ENCODE results near the gene ACAP2.

Gene ACAP2

DNA sequence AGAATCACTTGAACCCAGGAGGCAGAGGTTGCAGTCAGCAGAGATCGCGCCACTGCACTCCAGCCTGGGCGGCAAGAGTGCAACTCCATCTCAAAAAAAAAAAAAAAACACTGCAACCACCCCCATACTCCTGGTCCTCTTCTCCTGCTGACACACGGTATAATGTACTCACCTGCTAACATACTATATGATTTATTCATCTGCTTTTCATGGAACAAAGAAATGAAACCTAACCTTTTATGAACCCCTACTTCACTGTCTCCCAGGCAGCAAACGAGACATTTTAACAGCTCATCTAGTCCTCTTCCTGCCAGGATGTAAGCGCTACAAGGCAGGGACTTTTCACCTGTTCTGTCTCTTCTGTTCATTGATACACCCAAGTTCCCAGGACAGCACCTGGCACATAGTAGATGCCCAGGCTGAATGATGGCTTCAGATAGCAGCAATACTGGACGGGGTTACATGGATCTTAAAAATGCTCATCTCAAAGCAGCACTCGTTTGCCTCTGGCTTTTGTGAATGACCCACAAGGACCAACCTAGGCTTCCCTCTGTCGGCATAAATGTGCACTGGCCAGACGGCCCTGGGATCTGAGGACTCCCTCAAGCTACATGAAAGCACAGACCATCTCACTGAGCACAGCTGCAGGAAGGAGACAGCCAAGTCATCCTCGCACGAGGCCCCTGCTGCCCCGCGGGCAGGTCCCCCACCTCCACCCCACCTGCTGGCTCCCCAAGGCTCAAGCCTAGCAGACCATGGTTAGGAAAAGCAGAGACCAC lies 192.2 kb downstream of the ACAP2 start:
- peaks cover 5 to 39% of the 10 kb centered on the region in 2 donors for H3K36me3 Mint-ChIP-seq
- H3K27ac Mint-ChIP-seq = peak overlapping the region; percentile 53
- H3K4me1 Mint-ChIP-seq = peaks cover 19 to 31% of the 10 kb centered on the region in 2 donors
- peaks cover 0 to 4% of the 10 kb centered on the region in 2 donors for H3K9me3 Mint-ChIP-seq
- no peak for DNase-seq
- ATAC-seq (replicated peaks) = peak; percentile 68
- no peaks in the 10 kb centered on the region for H3K27me3 Mint-ChIP-seq
- H3K4me3 Mint-ChIP-seq = no peak overlapping the region

DNA sequence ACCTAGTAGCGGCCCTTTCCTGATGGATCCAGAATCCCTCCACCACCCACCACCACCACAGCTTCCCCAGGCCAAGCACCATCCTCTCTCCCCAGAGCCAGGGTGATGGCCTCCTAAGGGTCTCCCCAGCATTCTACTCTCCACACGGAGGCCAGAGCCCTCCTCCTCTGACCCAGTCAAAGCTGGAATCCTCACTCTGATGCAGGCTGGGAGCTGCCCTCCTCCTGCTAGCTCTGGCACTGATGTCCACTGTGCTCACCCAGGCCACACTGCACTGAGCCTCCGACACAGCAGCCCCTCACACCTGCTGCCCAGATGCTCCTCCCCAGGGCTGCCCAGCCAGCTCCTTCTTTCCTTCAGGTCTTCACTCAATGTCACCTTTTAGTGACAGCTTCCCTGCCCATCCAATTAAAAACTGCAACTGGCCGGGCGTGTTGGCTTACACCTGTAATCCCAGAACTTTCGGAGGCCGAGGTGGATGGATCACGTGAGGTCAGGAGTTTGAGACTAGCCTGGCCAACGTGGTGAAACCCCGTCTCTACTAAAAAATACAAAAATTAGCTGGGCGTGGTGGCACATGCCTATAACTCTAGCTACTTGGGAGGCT lies 192.9 kb downstream of the ACAP2 start:
- DNase-seq = no peak
- H3K4me3 Mint-ChIP-seq = no peak overlapping the region

DNA sequence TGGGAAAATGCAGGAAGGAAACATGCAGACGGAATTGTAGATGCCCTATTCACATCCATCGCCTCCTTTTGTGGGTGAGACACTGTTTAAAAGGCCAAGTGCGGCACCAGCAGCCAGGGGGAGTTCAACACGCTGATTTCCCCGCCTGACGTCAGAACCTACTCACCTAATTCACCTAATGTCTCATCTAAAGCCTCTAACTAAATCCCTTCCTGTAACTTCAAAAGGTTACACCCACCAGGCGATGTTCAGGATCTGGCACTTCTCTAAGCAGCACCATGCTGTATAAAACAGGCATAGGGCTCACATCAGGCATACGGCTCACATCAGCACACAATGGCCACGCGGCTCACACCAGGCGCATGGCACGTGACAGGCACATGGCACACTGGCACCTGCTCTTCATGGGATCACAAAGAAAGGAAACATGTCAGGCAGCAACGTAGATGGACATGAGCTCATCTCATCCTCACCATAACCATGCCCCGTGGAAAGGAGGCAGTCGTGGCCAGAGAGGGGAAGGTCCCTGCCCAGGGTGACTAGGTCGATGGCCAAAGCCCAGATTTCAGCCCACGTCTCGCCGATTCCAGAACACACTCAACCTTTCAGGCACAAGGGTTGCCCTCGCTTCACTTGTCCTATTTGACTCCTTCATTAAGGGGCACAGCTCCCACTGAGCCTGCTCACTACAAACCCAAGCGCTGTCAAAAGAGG lies 193.6 kb downstream of the ACAP2 start:
- no peak overlapping the region for H3K4me3 Mint-ChIP-seq
- no peak overlapping the region for H3K27ac Mint-ChIP-seq
- peaks cover 8 to 36% of the 10 kb centered on the region in 2 donors for H3K36me3 Mint-ChIP-seq
- no peaks in the 10 kb centered on the region for H3K27me3 Mint-ChIP-seq
- ATAC-seq (replicated peaks) (no peak), DNase-seq (no peak)
- H3K9me3 Mint-ChIP-seq = peaks cover 0 to 4% of the 10 kb centered on the region in 2 donors
- peaks cover 19 to 31% of the 10 kb centered on the region in 2 donors for H3K4me1 Mint-ChIP-seq

More for the DNA sequence above, 192.9 kb downstream of the ACAP2 start:
- Mint-ChIP-seq H3K9me3 (peaks cover 0 to 4% of the 10 kb centered on the region in 2 donors), H3K27me3 (no peaks in the 10 kb centered on the region), H3K36me3 (peaks cover 8 to 39% of the 10 kb centered on the region in 2 donors), H3K4me1 (peaks cover 19 to 31% of the 10 kb centered on the region in 2 donors), H3K27ac (peak overlapping the region; percentile 51)
- ATAC-seq (replicated peaks) = no peak

DNA sequence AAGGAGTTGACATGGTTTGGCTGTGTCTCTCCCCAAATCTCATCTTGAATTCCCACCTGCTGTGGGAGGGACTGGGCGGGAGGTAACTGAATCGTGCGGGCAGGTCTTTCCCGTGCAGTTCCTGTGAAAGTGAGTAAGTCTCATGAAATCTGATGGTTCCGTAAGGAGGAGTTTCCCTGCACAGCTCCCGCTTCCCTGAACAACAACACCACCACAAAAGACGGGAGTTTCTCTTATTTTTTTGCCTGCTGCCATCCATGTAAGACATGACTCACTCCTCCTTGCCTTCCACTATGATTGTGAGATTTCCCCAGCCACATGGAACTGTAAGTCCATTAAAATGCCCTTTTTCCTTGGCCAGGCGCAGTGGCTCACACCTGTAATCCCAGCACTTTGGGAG lies 194.5 kb downstream of the ACAP2 start:
- no peaks in the 10 kb centered on the region for H3K27me3 Mint-ChIP-seq

DNA sequence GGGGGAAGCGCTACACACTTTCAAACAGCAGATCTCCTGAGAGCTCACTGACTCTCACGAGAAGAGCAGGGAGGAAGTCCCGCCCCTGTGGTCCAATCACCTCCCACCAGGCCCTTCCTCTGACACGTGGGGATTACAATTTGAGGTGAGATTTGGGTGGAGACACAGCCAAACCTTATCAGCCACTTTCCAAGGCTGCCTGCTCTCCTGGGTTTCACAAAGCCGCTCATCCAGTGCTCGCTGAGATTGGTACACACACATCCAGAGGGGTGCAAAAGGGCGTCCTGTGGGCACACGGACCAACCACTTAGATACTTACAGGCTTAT lies 195.0 kb downstream of the ACAP2 start:
- ATAC-seq (replicated peaks) = no peak
- Mint-ChIP-seq H3K36me3 (peaks cover 8 to 40% of the 10 kb centered on the region in 2 donors), H3K4me3 (no peak overlapping the region), H3K9me3 (peaks cover 0 to 4% of the 10 kb centered on the region in 2 donors), H3K27me3 (no peaks in the 10 kb centered on the region), H3K4me1 (peaks cover 20 to 35% of the 10 kb centered on the region in 2 donors), H3K27ac (no peak overlapping the region)
- no peak for DNase-seq

More for the DNA sequence above, 194.5 kb downstream of the ACAP2 start:
- Mint-ChIP-seq H3K4me1 (peaks cover 22 to 37% of the 10 kb centered on the region in 2 donors), H3K4me3 (no peak overlapping the region), H3K9me3 (peaks cover 0 to 4% of the 10 kb centered on the region in 2 donors), H3K36me3 (peaks cover 8 to 40% of the 10 kb centered on the region in 2 donors), H3K27ac (peak overlapping the region; percentile 56)
- ATAC-seq (replicated peaks) = no peak
- no peak for DNase-seq

DNA sequence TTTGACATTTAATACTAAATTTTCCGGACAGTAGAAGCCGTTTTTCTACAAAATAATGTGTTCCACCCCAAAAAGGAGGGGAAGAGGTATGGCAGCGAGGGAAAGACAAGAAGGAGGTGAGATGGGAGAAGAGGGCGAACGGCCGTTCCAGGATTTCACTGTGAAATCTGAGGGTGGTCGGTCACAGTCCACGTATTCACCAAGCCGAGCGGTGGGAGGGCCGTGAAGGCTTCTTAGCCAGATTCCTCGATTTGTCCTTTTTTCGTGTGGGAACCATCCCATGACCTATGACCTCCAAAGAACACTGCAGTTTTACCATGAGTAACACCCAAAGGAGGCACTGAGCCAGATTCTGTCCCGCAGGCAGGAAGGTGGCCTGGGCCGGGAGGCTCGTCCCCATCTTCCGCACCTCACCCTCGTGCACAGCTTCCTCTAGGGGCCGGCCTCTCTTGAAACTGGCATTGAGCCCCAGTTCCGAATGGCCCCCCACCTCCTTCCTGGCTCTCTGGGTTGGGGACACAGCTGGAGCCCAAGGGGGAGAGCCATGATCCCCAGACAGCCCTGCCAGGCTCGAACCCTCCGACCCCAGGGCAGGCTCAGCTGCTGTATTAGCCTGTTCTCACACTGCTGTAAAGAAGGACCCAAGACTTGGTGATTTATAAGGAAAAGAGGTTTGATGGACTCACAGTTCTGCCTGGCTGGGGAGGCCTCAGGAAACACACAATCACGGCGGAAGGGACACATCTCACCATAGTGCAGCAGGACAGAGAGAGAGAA lies 195.5 kb downstream of the ACAP2 start:
- no peak overlapping the region for H3K27ac Mint-ChIP-seq

DNA sequence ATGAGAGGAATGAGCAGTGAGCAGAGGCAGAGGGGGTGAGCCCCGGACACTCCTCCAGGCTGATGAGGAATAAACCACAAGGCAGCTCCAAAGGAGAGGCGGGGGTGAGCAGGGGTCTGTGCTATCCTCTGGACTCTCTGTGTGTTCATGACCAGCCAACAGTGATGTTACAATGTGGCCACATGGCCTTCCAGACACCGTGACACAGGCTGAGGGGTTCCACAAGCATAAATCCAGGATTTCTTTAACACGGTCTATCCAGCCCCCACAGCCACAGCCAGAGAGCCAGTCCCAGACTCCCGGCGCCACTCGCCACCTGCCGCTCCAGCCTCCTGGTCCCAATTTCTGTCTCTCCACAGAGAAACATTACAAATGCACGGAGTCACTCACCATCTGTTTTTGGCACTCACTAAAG lies 196.2 kb downstream of the ACAP2 start:
- DNase-seq (no peak), ATAC-seq (replicated peaks) (no peak)
- no peaks in the 10 kb centered on the region for H3K27me3 Mint-ChIP-seq
- H3K36me3 Mint-ChIP-seq = peaks cover 9 to 40% of the 10 kb centered on the region in 2 donors
- H3K9me3 Mint-ChIP-seq = peaks cover 0 to 4% of the 10 kb centered on the region in 2 donors
- no peak overlapping the region for H3K27ac Mint-ChIP-seq
- no peak overlapping the region for H3K4me3 Mint-ChIP-seq
- peaks cover 13 to 27% of the 10 kb centered on the region in 2 donors for H3K4me1 Mint-ChIP-seq

More for the DNA sequence above, 195.5 kb downstream of the ACAP2 start:
- no peaks in the 10 kb centered on the region for H3K27me3 Mint-ChIP-seq
- H3K36me3 Mint-ChIP-seq = peaks cover 8 to 40% of the 10 kb centered on the region in 2 donors
- H3K9me3 Mint-ChIP-seq = peaks cover 0 to 4% of the 10 kb centered on the region in 2 donors
- H3K4me3 Mint-ChIP-seq = no peak overlapping the region
- DNase-seq (no peak), ATAC-seq (replicated peaks) (no peak)
- peaks cover 15 to 32% of the 10 kb centered on the region in 2 donors for H3K4me1 Mint-ChIP-seq

DNA sequence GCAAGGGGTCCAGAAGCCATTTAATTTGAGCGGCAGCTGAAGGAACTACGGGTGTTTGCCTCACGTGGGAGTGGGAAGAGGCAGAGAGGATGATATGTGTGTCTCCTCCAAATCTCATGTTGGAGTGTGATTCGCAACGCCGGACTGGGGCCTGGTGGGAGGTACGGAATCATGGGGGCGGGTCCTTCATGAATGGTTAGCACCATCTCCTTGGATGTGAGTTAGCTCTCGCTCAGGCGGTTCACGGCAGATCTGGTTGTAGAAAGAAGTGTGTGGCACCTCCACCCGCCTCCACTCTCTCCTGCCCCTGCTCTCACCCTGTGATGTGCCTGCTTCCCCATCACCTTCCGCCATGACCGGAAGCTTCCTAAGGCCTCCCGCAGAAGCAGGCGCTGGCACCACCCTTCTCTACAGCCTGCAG lies 197.3 kb downstream of the ACAP2 start:
- no peak overlapping the region for H3K27ac Mint-ChIP-seq
- no peaks in the 10 kb centered on the region for H3K27me3 Mint-ChIP-seq
- peaks cover 0 to 4% of the 10 kb centered on the region in 2 donors for H3K9me3 Mint-ChIP-seq
- H3K4me1 Mint-ChIP-seq = peaks cover 7 to 16% of the 10 kb centered on the region in 2 donors
- peaks cover 10 to 38% of the 10 kb centered on the region in 2 donors for H3K36me3 Mint-ChIP-seq
- H3K4me3 Mint-ChIP-seq = no peak overlapping the region
- DNase-seq = no peak
- no peak for ATAC-seq (replicated peaks)

DNA sequence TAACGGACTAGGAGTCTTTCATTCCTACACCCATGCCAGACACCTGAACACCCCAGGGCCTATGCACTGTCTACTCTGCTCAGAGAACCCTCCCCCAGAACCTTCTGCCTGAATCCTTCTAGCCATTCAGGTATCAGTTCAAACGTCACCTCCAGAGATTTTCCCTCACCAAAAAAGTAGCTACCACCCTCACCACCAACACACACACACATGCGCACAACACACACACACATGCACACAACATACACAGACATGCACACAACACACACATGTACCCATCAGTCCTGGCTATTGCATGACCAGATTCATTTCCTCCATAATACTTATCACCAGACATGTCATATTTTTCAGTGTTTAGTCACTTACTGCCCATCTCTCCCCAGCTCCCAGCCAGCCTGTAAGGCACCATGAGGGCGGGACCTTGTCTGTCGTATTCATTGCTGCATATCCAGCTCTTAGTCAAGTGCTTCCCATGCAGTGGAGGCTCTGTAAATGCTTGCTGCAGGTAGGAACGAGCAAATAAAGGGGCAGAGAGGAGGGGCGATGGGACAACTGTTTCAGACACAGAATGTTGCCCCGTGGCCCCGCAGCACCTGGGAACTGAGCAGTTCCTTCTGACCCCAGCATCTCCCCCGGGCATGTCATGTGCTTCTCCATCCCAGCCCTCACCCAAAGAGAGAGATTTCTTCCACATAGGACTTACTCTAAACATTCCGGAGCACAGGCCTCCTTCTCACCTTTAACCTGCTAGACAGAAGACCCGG lies 201.0 kb downstream of the ACAP2 start:
- Mint-ChIP-seq H3K9me3 (peaks cover 0 to 3% of the 10 kb centered on the region in 2 donors), H3K27ac (no peak overlapping the region), H3K4me1 (peaks cover 5 to 7% of the 10 kb centered on the region in 2 donors), H3K36me3 (peaks cover 20 to 33% of the 10 kb centered on the region in 2 donors), H3K4me3 (no peak overlapping the region), H3K27me3 (no peaks in the 10 kb centered on the region)
- no peak for DNase-seq
- no peak for ATAC-seq (replicated peaks)

DNA sequence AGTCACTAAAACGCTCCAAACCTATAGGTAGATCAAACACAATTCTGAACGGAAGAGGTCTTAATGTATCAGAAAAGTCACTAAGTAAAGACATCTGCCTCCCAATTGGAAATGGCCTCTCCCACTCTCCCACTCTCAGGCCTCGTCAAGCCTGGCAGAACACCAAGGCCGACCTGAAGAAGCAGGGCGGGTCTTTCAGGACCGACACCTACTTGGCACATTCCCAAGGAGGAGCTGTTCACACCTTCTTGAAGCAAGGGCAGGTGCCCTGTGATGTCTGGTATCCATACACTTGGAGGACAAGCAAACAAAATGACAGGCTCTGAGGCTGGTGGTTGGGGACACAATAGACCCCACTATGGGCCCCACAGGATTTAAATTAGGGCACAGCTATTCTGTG lies 201.9 kb downstream of the ACAP2 start:
- DNase-seq (no peak), ATAC-seq (replicated peaks) (no peak)
- peaks cover 0 to 6% of the 10 kb centered on the region in 2 donors for H3K9me3 Mint-ChIP-seq
- peaks cover 21 to 30% of the 10 kb centered on the region in 2 donors for H3K36me3 Mint-ChIP-seq
- no peaks in the 10 kb centered on the region for H3K27me3 Mint-ChIP-seq
- H3K4me3 Mint-ChIP-seq = no peak overlapping the region
- H3K27ac Mint-ChIP-seq = no peak overlapping the region
- peaks cover 5 to 7% of the 10 kb centered on the region in 2 donors for H3K4me1 Mint-ChIP-seq

DNA sequence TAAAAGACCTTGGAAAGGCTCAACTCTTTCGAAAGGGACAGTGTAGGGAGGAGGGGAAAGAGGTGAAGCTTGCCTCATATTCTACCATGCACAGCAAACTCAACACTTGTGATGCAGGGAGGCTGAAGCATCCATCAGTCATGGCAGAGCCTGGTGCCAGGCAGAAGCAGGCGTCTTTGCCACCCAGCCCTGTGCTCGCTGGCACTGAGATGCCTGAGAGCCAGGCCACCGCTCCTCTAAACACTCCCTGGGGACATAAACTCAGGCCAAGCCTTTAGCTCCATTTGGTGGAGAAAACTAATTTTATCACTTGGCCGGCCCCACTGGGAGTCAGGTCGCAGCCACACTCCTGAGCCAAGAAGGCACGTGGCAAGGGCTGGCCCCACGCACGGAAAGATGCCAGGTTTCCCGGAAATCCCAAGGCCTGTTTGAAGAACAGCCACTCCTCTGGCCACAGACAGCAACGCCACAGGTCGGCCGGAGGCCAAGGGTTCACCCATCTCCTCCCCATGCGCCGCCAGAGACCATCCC lies 202.6 kb downstream of the ACAP2 start:
- no peaks in the 10 kb centered on the region for H3K27me3 Mint-ChIP-seq
- H3K27ac Mint-ChIP-seq = no peak overlapping the region
- DNase-seq (no peak), ATAC-seq (replicated peaks) (no peak)
- H3K36me3 Mint-ChIP-seq = peaks cover 15 to 27% of the 10 kb centered on the region in 2 donors
- H3K4me1 Mint-ChIP-seq = peaks cover 5 to 7% of the 10 kb centered on the region in 2 donors
- H3K4me3 Mint-ChIP-seq = no peak overlapping the region
- H3K9me3 Mint-ChIP-seq = peaks cover 0 to 6% of the 10 kb centered on the region in 2 donors

DNA sequence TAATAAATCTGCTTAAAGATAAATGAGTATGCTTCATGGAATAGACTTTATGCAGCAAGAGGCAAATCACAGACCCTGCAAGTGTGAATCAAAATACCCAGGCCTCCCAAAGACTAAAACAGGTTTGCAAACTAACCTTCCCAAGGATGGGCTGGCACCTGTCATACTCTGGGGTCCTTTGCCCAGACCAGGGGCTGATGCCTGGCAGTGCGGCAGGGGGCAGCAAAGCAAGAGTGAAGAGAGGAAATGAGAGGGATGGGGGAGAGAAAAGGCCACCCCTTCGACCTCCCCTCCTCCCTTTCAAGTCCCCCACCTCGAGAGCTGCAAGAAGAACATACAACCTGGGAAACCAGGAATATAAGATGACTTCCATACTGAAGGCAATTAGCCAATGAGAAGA lies 203.7 kb downstream of the ACAP2 start:
- Mint-ChIP-seq H3K4me1 (peaks cover 5 to 6% of the 10 kb centered on the region in 2 donors), H3K4me3 (no peak overlapping the region), H3K27me3 (no peaks in the 10 kb centered on the region), H3K27ac (no peak overlapping the region), H3K9me3 (peaks cover 0 to 6% of the 10 kb centered on the region in 2 donors), H3K36me3 (peaks cover 15 to 33% of the 10 kb centered on the region in 2 donors)
- ATAC-seq (replicated peaks) (no peak), DNase-seq (no peak)

DNA sequence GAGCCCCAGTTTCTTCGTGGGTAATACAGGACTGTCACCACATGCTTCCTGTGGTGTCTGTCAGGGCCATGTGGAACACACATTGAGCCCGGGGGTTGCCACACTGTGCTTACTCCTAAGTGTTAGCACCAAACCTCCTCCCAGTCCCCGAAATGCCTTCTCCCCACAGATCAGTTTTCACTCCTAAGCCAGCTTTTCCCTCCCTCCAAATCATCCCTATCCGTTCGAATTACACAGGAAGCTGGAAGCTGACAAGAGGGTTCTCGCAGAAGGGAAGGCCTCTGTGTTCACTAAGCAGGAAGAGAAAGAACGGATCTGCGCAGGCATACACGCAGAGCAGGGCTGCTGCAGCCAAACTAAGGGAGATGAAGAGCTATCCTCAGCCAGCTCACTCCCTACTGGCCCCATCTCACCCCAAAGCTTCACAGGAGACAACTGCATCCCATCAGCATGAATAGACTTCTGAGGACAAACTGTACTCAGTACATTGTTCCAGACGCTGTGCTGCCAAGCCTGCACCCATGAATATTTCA lies 204.2 kb downstream of the ACAP2 start:
- DNase-seq (no peak), ATAC-seq (replicated peaks) (no peak)
- H3K9me3 Mint-ChIP-seq = peaks cover 0 to 6% of the 10 kb centered on the region in 2 donors
- no peak overlapping the region for H3K27ac Mint-ChIP-seq
- peaks cover 15 to 29% of the 10 kb centered on the region in 2 donors for H3K36me3 Mint-ChIP-seq
- peaks cover 1 to 2% of the 10 kb centered on the region in 2 donors for H3K4me1 Mint-ChIP-seq
- H3K27me3 Mint-ChIP-seq = no peaks in the 10 kb centered on the region
- no peak overlapping the region for H3K4me3 Mint-ChIP-seq

Measured in stimulated activated naive B cell treated with anti-CD40 and anti-IgM and Interleukin-4, amounts not matched to agents 10 μg/mL and 1 μg/mL and 100 μg/mL, for 72 hours (primary cell).